Fibroblast of skin of left biceps (primary cell): ENCODE results near the gene DIS3L2.
"Not testable (repeated sequence)": the region's sequence is repeated elsewhere in the genome, so short reads cannot be mapped to it uniquely, and the experiment has no call there.

ENCODE experiments used
- DNase-seq, 2 experiments: peaks; one replicate each; pipeline ENCODE4 v3.0.0-alpha.2; 2013; ENCODE audit warnings: low read depth in 2 of 2

The DIS3L2 gene

GRCh38 chr2:232368311-232368731 lies 406.8 kb downstream of the DIS3L2 start:
- DNase-seq = no peak

- DNase-seq = no peak
These were observed 407.8 kb downstream of the DIS3L2 start for GRCh38 chr2:232369126-232369951.

- not testable (repeated sequence) for DNase-seq
These were observed 408.5 kb downstream of the DIS3L2 start for GRCh38 chr2:232370007-232370406.

GRCh38 chr2:232372231-232373208 lies 411.0 kb downstream of the DIS3L2 start:
- DNase-seq = no peak

GRCh38 chr2:232374356-232374755 lies 412.8 kb downstream of the DIS3L2 start:
- DNase-seq = no peak

GRCh38 chr2:232375164-232375563 lies 413.7 kb downstream of the DIS3L2 start:
- DNase-seq = no peak

GRCh38 chr2:232376260-232376659 lies 414.7 kb downstream of the DIS3L2 start:
- DNase-seq = no peak

DNA sequence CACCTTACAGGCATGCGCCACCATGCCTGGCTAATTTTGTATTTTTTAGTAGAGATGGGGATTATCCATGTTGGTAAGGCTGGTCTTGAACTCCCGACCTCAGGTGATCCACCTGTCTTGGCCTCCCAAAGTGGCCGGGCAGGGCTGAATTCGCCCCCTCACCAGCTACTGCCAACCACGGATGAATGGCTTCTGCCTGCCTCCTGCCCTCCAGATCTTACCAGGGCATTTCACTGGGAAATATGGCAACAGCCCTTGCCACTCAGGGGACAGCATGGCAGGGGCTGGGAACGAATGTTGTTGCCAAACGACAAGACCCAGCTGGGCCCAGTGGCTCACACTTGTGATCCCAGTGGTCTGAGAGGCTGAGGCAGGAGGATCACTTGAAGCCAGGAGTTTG lies 415.2 kb downstream of the DIS3L2 start:
- DNase-seq = no peak

DNA sequence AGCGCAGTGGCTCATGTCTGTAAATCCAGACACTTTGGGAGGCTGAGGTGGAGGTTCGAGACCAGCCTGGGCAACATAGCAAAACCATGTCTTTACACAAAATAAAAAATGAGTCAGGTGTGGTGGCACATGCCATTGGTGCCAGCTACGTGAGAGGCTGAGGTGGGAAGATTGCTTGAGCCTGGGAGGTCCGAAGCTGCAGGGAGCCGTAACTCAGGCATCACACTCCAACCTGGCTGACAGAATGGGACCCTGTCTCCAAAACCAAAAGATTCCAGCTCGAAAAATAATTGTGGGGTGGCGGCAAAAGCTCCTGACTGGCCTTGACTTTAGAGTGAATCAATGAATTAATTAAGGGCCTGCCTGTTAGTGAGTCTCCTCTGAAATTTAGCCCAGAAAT lies 415.8 kb downstream of the DIS3L2 start:
- DNase-seq = no peak

DNA sequence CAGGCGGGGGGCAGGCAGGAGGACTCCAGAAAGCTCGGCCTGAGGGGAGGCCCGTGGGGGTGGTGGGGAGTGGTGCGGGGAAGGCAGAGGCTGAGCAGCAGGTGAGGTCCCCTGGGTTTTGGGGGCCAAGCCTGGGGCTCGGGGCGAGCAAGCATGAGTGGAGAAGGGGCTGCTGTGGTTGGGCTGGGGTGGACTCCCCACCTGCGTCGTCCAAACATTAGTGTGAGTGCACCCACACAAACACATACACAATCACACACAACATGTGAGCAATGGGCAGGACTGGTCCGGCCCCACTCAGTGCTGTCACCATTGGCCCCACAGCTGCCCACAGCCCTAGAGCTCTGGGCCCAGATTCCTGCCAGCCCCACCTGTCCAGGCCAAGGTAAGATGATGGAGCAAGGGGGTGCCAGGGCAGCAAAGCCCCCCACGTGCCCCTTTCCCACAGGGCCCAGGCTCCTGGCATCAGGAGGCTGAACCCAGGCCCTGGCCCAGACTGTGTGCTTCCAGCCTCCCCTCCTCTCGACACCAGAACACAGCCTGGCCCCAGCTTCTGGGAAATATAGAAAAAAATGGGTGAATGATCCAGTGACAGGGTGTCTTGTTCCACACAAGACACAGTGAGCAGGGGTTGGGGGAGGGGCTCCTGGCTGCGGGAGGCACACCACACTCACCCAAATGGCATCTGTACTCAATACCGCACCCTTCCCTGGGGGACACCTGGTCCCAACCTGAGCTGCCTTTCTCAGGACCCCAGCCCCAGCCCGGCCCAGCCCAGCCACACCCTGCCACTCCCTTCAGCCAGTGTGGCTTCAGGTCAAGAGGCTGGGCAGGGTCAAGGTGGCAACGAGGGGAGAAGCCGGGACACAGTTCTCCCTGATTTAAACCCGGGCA lies 416.6 kb downstream of the DIS3L2 start:
- DNase-seq = no peak

GRCh38 chr2:232378735-232379151 lies 417.2 kb downstream of the DIS3L2 start, which contains the start of gene ALPP:
ALPP (plus strand) TSS chr2:232378751; CDS start chr2:232378803, 52 bp downstream.
- not testable (repeated sequence) for DNase-seq

DNA sequence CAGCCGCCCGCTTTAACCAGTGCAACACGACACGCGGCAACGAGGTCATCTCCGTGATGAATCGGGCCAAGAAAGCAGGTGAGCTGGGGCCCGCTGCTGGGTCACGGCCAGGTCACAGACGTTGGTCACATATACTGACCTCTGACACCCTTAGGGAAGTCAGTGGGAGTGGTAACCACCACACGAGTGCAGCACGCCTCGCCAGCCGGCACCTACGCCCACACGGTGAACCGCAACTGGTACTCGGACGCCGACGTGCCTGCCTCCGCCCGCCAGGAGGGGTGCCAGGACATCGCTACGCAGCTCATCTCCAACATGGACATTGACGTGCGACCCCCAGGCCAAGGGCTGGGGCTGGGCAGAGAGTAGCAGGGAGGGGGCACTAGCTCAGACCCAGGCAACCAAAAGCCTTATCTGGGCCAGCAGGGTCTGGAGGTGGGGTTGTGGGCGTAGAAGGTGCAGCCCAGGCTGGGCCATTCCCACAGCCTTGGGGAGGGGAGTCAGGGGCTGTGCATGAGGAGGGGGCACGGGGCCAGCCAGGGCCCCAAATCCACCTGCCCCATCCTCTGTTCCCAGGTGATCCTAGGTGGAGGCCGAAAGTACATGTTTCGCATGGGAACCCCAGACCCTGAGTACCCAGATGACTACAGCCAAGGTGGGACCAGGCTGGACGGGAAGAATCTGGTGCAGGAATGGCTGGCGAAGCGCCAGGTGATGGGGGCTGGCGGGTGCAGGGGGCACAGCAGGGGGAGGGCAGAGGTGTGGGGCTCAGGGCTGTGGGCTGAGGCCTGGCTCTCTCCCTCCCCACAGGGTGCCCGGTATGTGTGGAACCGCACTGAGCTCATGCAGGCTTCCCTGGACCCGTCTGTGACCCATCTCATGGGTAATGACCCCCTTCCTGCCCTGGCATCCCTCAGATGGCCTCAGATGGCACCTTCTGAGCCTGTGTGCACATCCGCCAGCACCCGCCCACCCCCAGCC lies 418.4 kb downstream of the DIS3L2 start:
- DNase-seq = not testable (repeated sequence)

DNA sequence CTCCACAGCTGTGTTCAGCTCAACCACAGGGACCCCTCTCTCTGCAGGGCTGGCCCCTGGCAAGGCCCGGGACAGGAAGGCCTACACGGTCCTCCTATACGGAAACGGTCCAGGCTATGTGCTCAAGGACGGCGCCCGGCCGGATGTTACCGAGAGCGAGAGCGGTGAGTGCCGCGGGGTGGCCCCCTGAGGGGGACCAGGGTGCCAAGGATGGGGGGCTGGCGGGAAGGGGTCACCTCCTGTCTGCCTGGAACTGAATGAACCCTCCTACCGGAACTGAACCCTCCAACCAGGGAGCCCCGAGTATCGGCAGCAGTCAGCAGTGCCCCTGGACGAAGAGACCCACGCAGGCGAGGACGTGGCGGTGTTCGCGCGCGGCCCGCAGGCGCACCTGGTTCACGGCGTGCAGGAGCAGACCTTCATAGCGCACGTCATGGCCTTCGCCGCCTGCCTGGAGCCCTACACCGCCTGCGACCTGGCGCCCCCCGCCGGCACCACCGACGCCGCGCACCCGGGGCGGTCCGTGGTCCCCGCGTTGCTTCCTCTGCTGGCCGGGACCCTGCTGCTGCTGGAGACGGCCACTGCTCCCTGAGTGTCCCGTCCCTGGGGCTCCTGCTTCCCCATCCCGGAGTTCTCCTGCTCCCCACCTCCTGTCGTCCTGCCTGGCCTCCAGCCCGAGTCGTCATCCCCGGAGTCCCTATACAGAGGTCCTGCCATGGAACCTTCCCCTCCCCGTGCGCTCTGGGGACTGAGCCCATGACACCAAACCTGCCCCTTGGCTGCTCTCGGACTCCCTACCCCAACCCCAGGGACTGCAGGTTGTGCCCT lies 419.9 kb downstream of the DIS3L2 start:
- not testable (repeated sequence) for DNase-seq

- no peak for DNase-seq
These were observed 421.1 kb downstream of the DIS3L2 start for GRCh38 chr2:232382331-232383225.

- no peak for DNase-seq
These were observed 423.0 kb downstream of the DIS3L2 start for GRCh38 chr2:232384466-232384865.

DNA sequence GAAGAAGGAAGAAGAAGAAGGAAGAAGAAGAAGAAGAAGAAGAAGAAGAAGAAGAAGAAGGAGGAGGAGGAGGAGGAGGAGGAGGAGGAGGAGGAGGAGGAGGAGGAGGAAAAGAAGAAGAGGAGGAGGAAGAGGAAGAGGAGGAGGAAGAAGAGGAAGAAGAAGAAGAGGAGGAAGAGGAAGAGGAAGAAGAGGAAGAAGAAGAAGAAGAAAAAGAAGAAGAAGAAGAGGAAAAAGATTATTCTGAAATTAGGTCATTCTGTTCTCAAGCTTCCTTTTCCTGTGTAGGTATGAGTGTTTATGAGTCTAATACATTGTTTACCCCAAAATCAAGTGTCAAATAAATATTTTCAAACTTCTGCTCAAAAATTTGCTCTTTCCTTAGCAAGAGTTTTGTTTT lies 423.5 kb downstream of the DIS3L2 start:
- DNase-seq = not testable (repeated sequence)

GRCh38 chr2:232385660-232386489 lies 424.4 kb downstream of the DIS3L2 start:
- DNase-seq = peak; percentile 39 to 42

GRCh38 chr2:232386490-232386739 lies 424.9 kb downstream of the DIS3L2 start:
- DNase-seq = no peak
